ENCODE data around the gene KHDC1L. TPM values are rescaled to one million over a fixed set of nuclear protein-coding genes. Genes with fewer than 3 reads are reported as not detected.

KHDC1L gene
- total RNA-seq, 1 experiment from 2014 or later, result not detected

DNA sequence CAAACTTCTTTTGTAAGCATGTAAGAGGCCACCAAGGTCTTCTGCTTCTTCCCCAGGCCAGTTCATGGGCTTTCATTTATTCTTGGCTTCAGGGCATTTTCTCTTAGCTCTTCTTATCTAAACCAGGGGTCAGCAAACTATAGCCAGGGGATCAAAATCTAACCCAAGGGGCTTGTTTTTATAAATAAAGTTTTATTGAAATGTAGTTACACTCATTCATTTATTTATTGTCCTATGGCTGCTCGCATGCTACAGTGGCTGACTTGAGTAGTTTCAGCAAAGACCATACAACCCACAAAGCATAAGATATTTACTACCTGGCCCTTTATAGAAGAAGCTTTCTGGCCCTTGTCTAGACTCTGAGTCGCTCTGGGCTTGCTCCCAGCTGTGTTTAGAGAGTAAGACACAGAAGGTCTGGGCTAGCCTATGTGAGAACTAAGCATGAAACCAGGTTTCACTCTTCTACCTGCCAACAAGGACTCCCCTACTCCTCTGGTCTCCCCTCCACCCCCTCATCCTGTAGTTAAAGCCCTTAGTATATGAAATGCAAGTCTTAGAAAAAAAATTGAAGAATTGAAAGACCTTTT lies 43.2 kb downstream of the KHDC1L start:
- BruUV-seq (replicated peaks), result no TSS peak
- intact Hi-C loops (cut with micrococcal nuclease; ENCODE audit: unreplicated experiment), result loop anchor here (5.0 to 10.0 kb wide), 2 partner anchors 145 to 927 kb away; no protein-coding TSS in a partner anchor
- peaks cover 26% of the 10 kb centered on the region for H3K27me3 Mint-ChIP-seq (ENCODE audit: unreplicated experiment)
- CTCF ChIA-PET, result no interaction called here
- no peaks in the 10 kb centered on the region for H3K9me3 Mint-ChIP-seq (ENCODE audit: low read depth, unreplicated experiment)
- no peaks in the 10 kb centered on the region for H3K4me1 Mint-ChIP-seq (ENCODE audit: low read depth, unreplicated experiment)
- no peak overlapping the region for H3K4me3 Mint-ChIP-seq (ENCODE audit: low read depth, unreplicated experiment)
- DNase-seq, result no peak
- H3K27ac Mint-ChIP-seq (ENCODE audit: unreplicated experiment), result no peak overlapping the region
- no peaks in the 10 kb centered on the region for H3K36me3 Mint-ChIP-seq (ENCODE audit: insufficient read depth, unreplicated experiment)
- TF ChIP-seq CTCF (IDR thresholded peaks at IDR 0.05; ENCODE audit: unreplicated experiment), result no peak

DNA sequence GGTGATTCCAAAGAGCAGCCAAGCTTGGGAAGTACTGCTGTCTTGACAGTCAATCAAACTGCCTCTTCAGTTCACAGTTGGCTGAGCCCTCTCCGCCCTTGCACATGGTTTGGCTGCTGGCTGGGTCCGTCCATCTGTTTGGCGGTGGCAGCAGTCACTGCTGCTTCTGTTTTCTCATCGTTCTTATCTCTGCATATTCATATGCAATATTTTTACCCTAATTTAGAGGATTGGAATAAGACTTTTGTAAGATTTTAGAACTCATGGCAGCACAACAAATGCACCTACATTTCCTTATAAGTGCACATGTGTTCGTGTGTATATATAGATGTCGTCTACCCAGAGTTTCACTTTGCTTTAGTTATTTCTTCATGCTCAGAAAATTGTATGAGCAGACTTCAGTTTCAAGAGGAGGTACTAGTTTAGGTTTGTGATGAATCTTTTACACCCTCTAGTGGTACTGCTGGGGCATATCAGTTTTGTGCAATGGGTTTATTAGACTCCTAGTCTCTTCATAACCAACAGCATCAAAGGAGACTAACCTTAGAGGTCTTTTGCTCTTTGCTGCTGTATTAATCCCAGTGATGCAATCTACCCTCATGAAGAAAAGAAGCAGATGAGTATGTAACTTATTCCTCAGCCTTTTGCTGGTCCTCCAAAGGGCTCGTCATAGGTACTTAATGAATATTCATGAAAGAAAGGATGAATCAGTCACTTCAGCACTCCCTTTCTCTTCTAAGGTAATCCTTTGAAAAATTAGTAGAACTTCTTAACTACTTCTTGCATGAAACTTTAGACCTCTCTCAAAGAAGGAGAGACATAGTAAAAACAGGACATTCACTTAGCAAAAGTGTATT lies 44.3 kb downstream of the KHDC1L start:
- peak; percentile 26 for DNase-seq
- TF ChIP-seq CTCF (IDR thresholded peaks at IDR 0.05; ENCODE audit: unreplicated experiment), result peak; percentile 58
- Mint-ChIP-seq H3K4me3 (ENCODE audit: low read depth, unreplicated experiment) (peak overlapping the region; percentile 41), H3K27ac (ENCODE audit: unreplicated experiment) (no peak overlapping the region), H3K27me3 (ENCODE audit: unreplicated experiment) (peaks cover 26% of the 10 kb centered on the region), H3K4me1 (ENCODE audit: low read depth, unreplicated experiment) (no peaks in the 10 kb centered on the region), H3K36me3 (ENCODE audit: insufficient read depth, unreplicated experiment) (no peaks in the 10 kb centered on the region), H3K9me3 (ENCODE audit: low read depth, unreplicated experiment) (no peaks in the 10 kb centered on the region)
- BruUV-seq (replicated peaks), result no TSS peak
- intact Hi-C loops (cut with micrococcal nuclease; ENCODE audit: unreplicated experiment), result loop anchor here (1.0 to 10.0 kb wide), 4 partner anchors 146 to 926 kb away; no protein-coding TSS in a partner anchor
- CTCF ChIA-PET, result interaction anchor here (0.6 to 1.4 kb wide), 3 partner anchors 137 to 600 kb away, joined by 3 to 4 read pairs (median 3); no protein-coding TSS in a partner anchor

DNA sequence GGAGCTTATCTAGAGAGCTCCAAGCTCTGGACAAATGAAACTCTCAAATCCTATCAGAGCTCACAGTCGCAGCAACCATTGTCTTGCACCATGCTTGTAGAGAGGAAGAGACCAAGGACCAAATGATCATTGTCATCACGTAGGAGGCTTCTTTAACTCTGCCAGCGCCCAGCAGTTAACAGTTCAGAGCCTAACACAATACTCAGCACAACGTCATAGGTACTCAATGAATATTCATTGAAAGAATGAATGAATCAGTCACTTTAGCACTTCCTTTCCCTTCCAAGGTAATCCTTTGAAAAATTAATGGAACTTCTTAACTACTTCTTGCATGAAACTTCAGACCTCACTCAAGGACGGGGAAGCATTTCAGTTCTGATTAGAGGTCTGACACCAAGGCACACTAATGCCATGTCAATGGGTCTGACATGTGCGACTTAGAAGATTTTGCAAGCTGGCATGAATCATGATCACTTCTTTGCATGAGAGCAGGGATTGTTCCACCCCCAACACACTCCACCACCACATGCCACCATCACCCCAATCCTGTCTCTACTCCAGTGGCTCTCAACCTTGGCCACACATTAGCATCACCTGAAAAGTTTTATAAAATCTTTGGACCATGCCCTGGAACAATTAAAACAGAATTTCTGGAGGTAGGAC lies 45.1 kb downstream of the KHDC1L start:
- Mint-ChIP-seq H3K36me3 (ENCODE audit: insufficient read depth, unreplicated experiment) (no peaks in the 10 kb centered on the region), H3K9me3 (ENCODE audit: low read depth, unreplicated experiment) (no peaks in the 10 kb centered on the region), H3K27me3 (ENCODE audit: unreplicated experiment) (peaks cover 25% of the 10 kb centered on the region), H3K27ac (ENCODE audit: unreplicated experiment) (no peak overlapping the region), H3K4me3 (ENCODE audit: low read depth, unreplicated experiment) (peak overlapping the region; percentile 41), H3K4me1 (ENCODE audit: low read depth, unreplicated experiment) (no peaks in the 10 kb centered on the region)
- BruUV-seq (replicated peaks), result no TSS peak
- no peak for DNase-seq
- CTCF ChIA-PET, result interaction anchor here (0.6 to 1.4 kb wide), 3 partner anchors 138 to 600 kb away, joined by 3 to 4 read pairs (median 3); no protein-coding TSS in a partner anchor
- TF ChIP-seq CTCF (IDR thresholded peaks at IDR 0.05; ENCODE audit: unreplicated experiment), result no peak
- intact Hi-C loops (cut with micrococcal nuclease; ENCODE audit: unreplicated experiment), result loop anchor here (5.0 to 10.0 kb wide), 2 partner anchors 147 to 925 kb away; no protein-coding TSS in a partner anchor

GRCh38 chr6:73177221-73177944 lies 47.9 kb downstream of the KHDC1L start:
- CTCF ChIA-PET, result no interaction called here
- no peaks in the 10 kb centered on the region for H3K4me1 Mint-ChIP-seq (ENCODE audit: low read depth, unreplicated experiment)
- H3K9me3 Mint-ChIP-seq (ENCODE audit: low read depth, unreplicated experiment), result no peaks in the 10 kb centered on the region
- H3K27ac Mint-ChIP-seq (ENCODE audit: unreplicated experiment), result no peak overlapping the region
- H3K36me3 Mint-ChIP-seq (ENCODE audit: insufficient read depth, unreplicated experiment), result no peaks in the 10 kb centered on the region
- DNase-seq, result no peak
- no peaks in the 10 kb centered on the region for H3K27me3 Mint-ChIP-seq (ENCODE audit: unreplicated experiment)
- intact Hi-C loops (cut with micrococcal nuclease; ENCODE audit: unreplicated experiment), result no loop called here
- BruUV-seq (replicated peaks), result no TSS peak
- no peak overlapping the region for H3K4me3 Mint-ChIP-seq (ENCODE audit: low read depth, unreplicated experiment)
- TF ChIP-seq CTCF (IDR thresholded peaks at IDR 0.05; ENCODE audit: unreplicated experiment), result no peak
